PC-3 (cell line): ENCODE data around the gene ARSK. TPM values are rescaled to one million over a fixed set of nuclear protein-coding genes. Genes with fewer than 3 reads are reported as not detected.

Experiments
- ATAC-seq: fragments of 200-7000 bp; cut with Tn5 transposase; 2 replicates; pipeline ENCODE4 v1.9.1; 2020; ENCODE audit warnings: mild to moderate bottlenecking, moderate library complexity
- BruUV-seq: library from RNA; stranded (reverse); fragments of 400-500 nt; replicated peaks from 2 replicates; lab custom pipeline; 2021; lab: Mats Ljungman, UMichigan
- CTCF ChIA-PET: fragments of 300-600 bp; sonication (Branson Sonifier 250); formaldehyde crosslinking; loops from one replicate; lab custom pipeline; 2022; ENCODE audit warnings: antibody characterized with exemption; lab: Charles Lee
- POLR2A ChIA-PET: fragments of 300-600 bp; sonication (Branson Sonifier 250); formaldehyde crosslinking; loops from one replicate; lab custom pipeline; 2022; ENCODE audit warnings: antibody characterized with exemption; ENCODE audit not compliant: unreplicated experiment; lab: Charles Lee
- DNase-seq: peaks from one replicate; pipeline ENCODE4 v3.0.0-alpha.2; 2015
- H2AFZ ChIP-seq: fragments of 300-600 bp; sonication (generic); 2 replicates; pipeline ENCODE4 v1.6.0; 2016; ENCODE audit warnings: antibody characterized with exemption, low read length
- H3F3A ChIP-seq: fragments of 300-600 bp; sonication (generic); one replicate; pipeline ENCODE4 v1.6.0; 2017; ENCODE audit warnings: antibody characterized with exemption, low read length, control low read depth, mild to moderate bottlenecking; ENCODE audit not compliant: unreplicated experiment
- H3K27ac ChIP-seq: fragments of 300-600 bp; sonication (generic); 2 replicates; pipeline ENCODE4 v1.5.1; 2016; ENCODE audit warnings: mild to moderate bottlenecking, low read length
- H3K27me3 ChIP-seq: fragments of 300-600 bp; sonication (generic); 2 replicates; pipeline ENCODE4 v1.6.1; 2016; ENCODE audit warnings: low read length, mixed read lengths
- H3K36me3 ChIP-seq: fragments of 300-600 bp; sonication (generic); 2 replicates; pipeline ENCODE4 v1.6.1; 2016; ENCODE audit warnings: low read depth, mixed run types, low read length, mixed read lengths
- H3K4me1 ChIP-seq: fragments of 300-600 bp; sonication (generic); 2 replicates; pipeline ENCODE4 v1.5.1; 2016; ENCODE audit warnings: low read length; ENCODE audit not compliant: insufficient read depth
- H3K4me2 ChIP-seq: fragments of 300-600 bp; sonication (generic); 2 replicates; pipeline ENCODE4 v1.6.0; 2016; ENCODE audit warnings: low read length
- H3K4me3 ChIP-seq: fragments of 300-600 bp; sonication (generic); 2 replicates; pipeline ENCODE4 v1.5.1; 2016; ENCODE audit warnings: mild to moderate bottlenecking, low read length, mixed read lengths
- H3K79me2 ChIP-seq: fragments of 300-600 bp; sonication (generic); 2 replicates; pipeline ENCODE4 v1.6.1; 2017; ENCODE audit warnings: low read length, mixed read lengths
- H3K9ac ChIP-seq: fragments of 300-600 bp; sonication (generic); 2 replicates; pipeline ENCODE4 v1.6.0; 2016; ENCODE audit warnings: mild to moderate bottlenecking, low read length
- H3K9me2 ChIP-seq: fragments of 300-600 bp; sonication (generic); replicated peaks from 2 replicates; pipeline ENCODE4 v1.6.1; 2016; ENCODE audit warnings: mixed run types, low read length, mixed read lengths
- H3K9me3 ChIP-seq: fragments of 300-600 bp; sonication (generic); 2 replicates; pipeline ENCODE4 v1.6.1; 2016; ENCODE audit warnings: low read length, mixed read lengths
- H4K20me1 ChIP-seq: fragments of 300-600 bp; sonication (generic); 2 replicates; pipeline ENCODE4 v1.6.1; 2016; ENCODE audit warnings: low read length, mixed read lengths
- CTCF ChIP-seq: fragments of 300-600 bp; sonication (generic); conservative IDR thresholded peaks from 2 replicates; pipeline ENCODE4 v1.5.1; 2017; ENCODE audit warnings: antibody characterized with exemption, low read depth, mild to moderate bottlenecking, low read length
- EZH2 ChIP-seq: fragments of 300-600 bp; sonication (generic); IDR thresholded peaks from one replicate; pipeline ENCODE4 v1.6.1; 2017; ENCODE audit warnings: antibody characterized with exemption, mild to moderate bottlenecking, low read length; ENCODE audit not compliant: unreplicated experiment
- EZH2phosphoT487 ChIP-seq: fragments of 300-600 bp; sonication (generic); IDR thresholded peaks from 2 replicates; pipeline ENCODE4 v1.6.1; 2018; ENCODE audit warnings: mild to moderate bottlenecking, antibody characterized with exemption, low read length, borderline replicate concordance
- intact Hi-C: fragments of 100-400 bp; cut with micrococcal nuclease; formaldehyde crosslinking; loops from 2 replicates; pipeline ENCODE4 v1.9.0; 2023
- total RNA-seq: library from RNA; depleted of rRNA; stranded (reverse); fragments of >200 nt; gene quantifications from 2 replicates; pipeline ENCODE4 v1.2.3, GENCODE V29; 2014

Gene ARSK
- total RNA-seq, 1 experiment from 2014 or later, result 10.5 TPM

DNA sequence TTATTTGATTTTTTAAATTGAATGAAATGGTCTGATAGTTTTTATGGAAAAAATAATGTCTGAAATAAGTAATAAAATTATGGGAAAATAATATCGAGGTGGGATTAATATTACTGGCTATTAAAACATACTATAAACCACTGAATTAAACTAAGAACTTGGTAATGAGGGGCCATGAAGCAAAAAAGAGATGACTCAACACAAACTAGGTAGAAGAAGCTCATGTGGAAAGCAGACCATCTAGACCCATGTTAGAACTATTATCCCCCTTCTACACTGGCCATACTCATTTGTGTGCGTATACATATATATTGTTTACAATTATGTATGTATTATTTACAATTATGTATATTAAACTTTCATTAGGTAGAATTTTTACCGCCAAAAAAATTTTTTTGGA, 56.5 kb downstream of the ARSK start:
- Histone ChIP-seq H3K4me3 (no peak overlapping the region), H3K4me2 (no peak overlapping the region), H3K27me3 (no peaks in the 10 kb centered on the region), H2AFZ (no peak overlapping the region), H3K79me2 (no peaks in the 10 kb centered on the region), H3K36me3 (no peaks in the 10 kb centered on the region), H3K9me2 (no peaks in the 10 kb centered on the region), H3F3A (no peaks in the 10 kb centered on the region), H3K27ac (no peak overlapping the region), H3K4me1 (peaks cover 4% of the 10 kb centered on the region), H4K20me1 (no peaks in the 10 kb centered on the region), H3K9me3 (no peaks in the 10 kb centered on the region), H3K9ac (no peak overlapping the region)
- ChIA-PET POLR2A (no interaction called here), CTCF (no interaction called here)
- ATAC-seq (no peak), DNase-seq (no peak)
- no peak for TF ChIP-seq EZH2
- intact Hi-C loops, result no loop called here
- BruUV-seq, result no TSS peak

GRCh38 chr5:95613514-95613913, 58.6 kb downstream of the ARSK start:
- Histone ChIP-seq H3K27me3 (no peaks in the 10 kb centered on the region), H3K9me2 (no peaks in the 10 kb centered on the region), H4K20me1 (no peaks in the 10 kb centered on the region), H3K27ac (no peak overlapping the region), H2AFZ (no peak overlapping the region), H3K36me3 (no peaks in the 10 kb centered on the region), H3K79me2 (no peaks in the 10 kb centered on the region), H3K4me3 (no peak overlapping the region), H3F3A (no peaks in the 10 kb centered on the region), H3K4me2 (no peak overlapping the region), H3K4me1 (no peaks in the 10 kb centered on the region), H3K9me3 (no peaks in the 10 kb centered on the region), H3K9ac (no peak overlapping the region)
- CTCF ChIA-PET, result no interaction called here
- POLR2A ChIA-PET, result no interaction called here
- intact Hi-C loops, result no loop called here
- TF ChIP-seq CTCF (no peak), EZH2phosphoT487 (no peak), EZH2 (no peak)
- ATAC-seq, result no peak
- no peak for DNase-seq
- no TSS peak for BruUV-seq

DNA sequence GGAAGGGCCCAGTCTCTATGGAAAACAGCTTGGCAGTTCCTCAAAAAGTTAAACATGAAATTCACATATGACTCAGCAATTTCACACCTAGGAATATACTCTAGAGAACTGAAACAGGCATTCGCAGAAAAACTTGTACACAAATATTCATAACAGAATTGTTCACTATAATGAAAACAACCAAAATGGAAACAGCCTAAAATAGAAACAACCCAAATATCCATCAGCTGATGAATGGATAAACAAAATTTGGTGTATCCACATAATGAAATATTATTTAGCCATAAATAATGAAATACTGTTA, 60.2 kb downstream of the ARSK start:
- no peak for ATAC-seq
- no peak overlapping the region for H3K27ac ChIP-seq
- no peak overlapping the region for H2AFZ ChIP-seq
- no peaks in the 10 kb centered on the region for H4K20me1 ChIP-seq
- no peak for DNase-seq
- no peaks in the 10 kb centered on the region for H3K27me3 ChIP-seq
- CTCF ChIA-PET, result no interaction called here
- H3K79me2 ChIP-seq, result no peaks in the 10 kb centered on the region
- intact Hi-C loops, result no loop called here
- POLR2A ChIA-PET, result no interaction called here
- no peaks in the 10 kb centered on the region for H3K36me3 ChIP-seq
- no peak overlapping the region for H3K9ac ChIP-seq
- BruUV-seq, result no TSS peak
- no peaks in the 10 kb centered on the region for H3K4me1 ChIP-seq
- H3K9me2 ChIP-seq, result no peaks in the 10 kb centered on the region
- no peaks in the 10 kb centered on the region for H3F3A ChIP-seq
- TF ChIP-seq EZH2 (no peak), CTCF (no peak), EZH2phosphoT487 (no peak)
- H3K4me3 ChIP-seq, result no peak overlapping the region
- H3K4me2 ChIP-seq, result no peak overlapping the region
- H3K9me3 ChIP-seq, result no peaks in the 10 kb centered on the region
